ENCODE data around the gene CSNK1E. TPM values are rescaled to one million over a fixed set of nuclear protein-coding genes. Genes with fewer than 3 reads are reported as not detected.

Gene CSNK1E
- total and polyA plus RNA-seq, 2 donors from 2014 or later: 33.6 to 101 TPM

- Histone ChIP-seq H3K4me1 (ENCODE audit: control insufficient read depth in 2 of 3, insufficient read depth in 2 of 3, low read depth in 1 of 3, low read length in 3 of 3) (no peaks in the 10 kb centered on the region), H3K9me3 (ENCODE audit: control insufficient read depth in 2 of 3, insufficient read depth in 1 of 3, low read length in 3 of 3) (no peaks in the 10 kb centered on the region), H3K4me3 (ENCODE audit: low read length in 3 of 3) (no peak overlapping the region), H3K27me3 (ENCODE audit: control insufficient read depth, insufficient read depth, low read length) (no peaks in the 10 kb centered on the region), H3K9ac (ENCODE audit: low read length in 3 of 3) (no peak overlapping the region), H3K36me3 (ENCODE audit: control insufficient read depth in 2 of 3, insufficient read depth in 3 of 3, low read length in 3 of 3) (no peaks in the 10 kb centered on the region), H3K27ac (ENCODE audit: low read depth in 2 of 2, low read length in 2 of 2) (no peak overlapping the region)
- TF ChIP-seq CTCF (IDR thresholded peaks at IDR 0.05; ENCODE audit: borderline replicate concordance, extremely low read depth, insufficient read depth): no peak
- intact Hi-C loops (cut with DNase I): no loop called here
- DNase-seq: no peak
- FAIRE-seq: no peak
These were observed 17.8 kb upstream of the CSNK1E start for GRCh38 chr22:38335077-38335476.

- Histone ChIP-seq H3K27ac (ENCODE audit: low read depth in 2 of 2, low read length in 2 of 2) (no peak overlapping the region), H3K9ac (ENCODE audit: low read length in 3 of 3) (no peak overlapping the region), H3K27me3 (ENCODE audit: control insufficient read depth, insufficient read depth, low read length) (no peaks in the 10 kb centered on the region), H3K4me3 (ENCODE audit: low read length in 3 of 3) (no peak overlapping the region), H3K36me3 (ENCODE audit: control insufficient read depth in 2 of 3, insufficient read depth in 3 of 3, low read length in 3 of 3) (no peaks in the 10 kb centered on the region), H3K4me1 (ENCODE audit: control insufficient read depth in 2 of 3, insufficient read depth in 2 of 3, low read depth in 1 of 3, low read length in 3 of 3) (no peaks in the 10 kb centered on the region), H3K9me3 (ENCODE audit: control insufficient read depth in 2 of 3, insufficient read depth in 1 of 3, low read length in 3 of 3) (no peaks in the 10 kb centered on the region)
- intact Hi-C loops (cut with DNase I): no loop called here
- DNase-seq (no peak), FAIRE-seq (no peak)
- no peak for TF ChIP-seq CTCF (IDR thresholded peaks at IDR 0.05; ENCODE audit: borderline replicate concordance, extremely low read depth, insufficient read depth)
These were observed 10.6 kb upstream of the CSNK1E start for GRCh38 chr22:38327805-38328204.

GRCh38 chr22:38327396-38327795 lies 10.2 kb upstream of the CSNK1E start:
- intact Hi-C loops (cut with DNase I): no loop called here

More at GRCh38 chr22:38327396-38327795, 10.2 kb upstream of the CSNK1E start:
- FAIRE-seq (no peak), DNase-seq (no peak)
- H3K27me3 ChIP-seq (ENCODE audit: control insufficient read depth, insufficient read depth, low read length): no peaks in the 10 kb centered on the region
- no peak overlapping the region for H3K9ac ChIP-seq (ENCODE audit: low read length in 3 of 3)
- TF ChIP-seq CTCF (IDR thresholded peaks at IDR 0.05; ENCODE audit: borderline replicate concordance, extremely low read depth, insufficient read depth): no peak
- H3K9me3 ChIP-seq (ENCODE audit: control insufficient read depth in 2 of 3, insufficient read depth in 1 of 3, low read length in 3 of 3): no peaks in the 10 kb centered on the region
- H3K36me3 ChIP-seq (ENCODE audit: control insufficient read depth in 2 of 3, insufficient read depth in 3 of 3, low read length in 3 of 3): no peaks in the 10 kb centered on the region
- H3K4me3 ChIP-seq (ENCODE audit: low read length in 3 of 3): no peak overlapping the region
- H3K4me1 ChIP-seq (ENCODE audit: control insufficient read depth in 2 of 3, insufficient read depth in 2 of 3, low read depth in 1 of 3, low read length in 3 of 3): no peaks in the 10 kb centered on the region
- no peak overlapping the region for H3K27ac ChIP-seq (ENCODE audit: low read depth in 2 of 2, low read length in 2 of 2)
